ENCODE results near the gene PNKP. TPM values are rescaled to one million over a fixed set of nuclear protein-coding genes. Genes with fewer than 3 reads are reported as not detected.

The PNKP gene
- total RNA-seq, 1 experiment from 2014 or later: 146 TPM

DNA sequence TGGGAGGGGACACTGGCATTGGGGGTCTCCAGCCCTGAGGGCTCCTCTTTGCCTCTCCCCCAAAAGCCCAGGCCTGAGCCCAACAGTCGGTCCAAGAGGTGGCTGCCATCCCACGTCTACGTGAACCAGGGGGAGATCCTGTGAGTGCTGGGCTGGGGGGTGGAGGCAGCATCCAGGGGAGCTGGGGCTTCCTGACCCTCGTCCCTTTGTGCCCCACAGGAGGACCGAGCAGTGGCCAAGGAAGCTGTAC is 9.6 kb downstream of the PNKP start:
- TF ChIP-seq, protein P1, sequence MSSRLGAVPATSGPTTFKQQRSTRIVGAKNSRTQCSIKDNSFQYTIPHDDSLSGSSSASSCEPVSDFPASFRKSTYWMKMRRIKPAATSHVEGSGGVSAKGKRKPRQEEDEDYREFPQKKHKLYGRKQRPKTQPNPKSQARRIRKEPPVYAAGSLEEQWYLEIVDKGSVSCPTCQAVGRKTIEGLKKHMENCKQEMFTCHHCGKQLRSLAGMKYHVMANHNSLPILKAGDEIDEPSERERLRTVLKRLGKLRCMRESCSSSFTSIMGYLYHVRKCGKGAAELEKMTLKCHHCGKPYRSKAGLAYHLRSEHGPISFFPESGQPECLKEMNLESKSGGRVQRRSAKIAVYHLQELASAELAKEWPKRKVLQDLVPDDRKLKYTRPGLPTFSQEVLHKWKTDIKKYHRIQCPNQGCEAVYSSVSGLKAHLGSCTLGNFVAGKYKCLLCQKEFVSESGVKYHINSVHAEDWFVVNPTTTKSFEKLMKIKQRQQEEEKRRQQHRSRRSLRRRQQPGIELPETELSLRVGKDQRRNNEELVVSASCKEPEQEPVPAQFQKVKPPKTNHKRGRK (CRISPR knock-in tag; IDR thresholded peaks at IDR 0.05; ENCODE audit: borderline replicate concordance): no peak
- 0 out of 2 replicates have a peak, but pooled peaks have one; percentile 15 for TF ChIP-seq CREM (CRISPR knock-in tag; IDR thresholded peaks at IDR 0.05)
- no peak for TF ChIP-seq SMAD4 (CRISPR knock-in tag; IDR thresholded peaks at IDR 0.05)
- ATAC-seq: no peak
- H3K9me3 Mint-ChIP-seq: no peaks in the 10 kb centered on the region
- peak overlapping the region; percentile 19; the same call in 1 of the 2 replicates for H3K27ac Mint-ChIP-seq
- H3K27me3 Mint-ChIP-seq (ENCODE audit: low read depth): no peaks in the 10 kb centered on the region; the same call in 1 of the 2 replicates
- no peak overlapping the region for H3K4me3 Mint-ChIP-seq
- DNase-seq (ENCODE audit: low spot score): no peak
- peaks cover 20% of the 10 kb centered on the region for H3K36me3 Mint-ChIP-seq
- ChIA-PET POLR2A (interaction anchor here (0.6 to 2.4 kb wide), 4 partner anchors 7 to 12 kb away, joined by 3 to 7 read pairs (median 4); partner anchors contain the start of gene PNKP), CTCF (interaction anchor here (1.0 to 2.1 kb wide), 2 partner anchors 9 to 45 kb away, joined by 5 to 6 read pairs; partner anchors contain the start of gene FUZ)
- H3K4me1 Mint-ChIP-seq: peaks cover 15% of the 10 kb centered on the region

DNA sequence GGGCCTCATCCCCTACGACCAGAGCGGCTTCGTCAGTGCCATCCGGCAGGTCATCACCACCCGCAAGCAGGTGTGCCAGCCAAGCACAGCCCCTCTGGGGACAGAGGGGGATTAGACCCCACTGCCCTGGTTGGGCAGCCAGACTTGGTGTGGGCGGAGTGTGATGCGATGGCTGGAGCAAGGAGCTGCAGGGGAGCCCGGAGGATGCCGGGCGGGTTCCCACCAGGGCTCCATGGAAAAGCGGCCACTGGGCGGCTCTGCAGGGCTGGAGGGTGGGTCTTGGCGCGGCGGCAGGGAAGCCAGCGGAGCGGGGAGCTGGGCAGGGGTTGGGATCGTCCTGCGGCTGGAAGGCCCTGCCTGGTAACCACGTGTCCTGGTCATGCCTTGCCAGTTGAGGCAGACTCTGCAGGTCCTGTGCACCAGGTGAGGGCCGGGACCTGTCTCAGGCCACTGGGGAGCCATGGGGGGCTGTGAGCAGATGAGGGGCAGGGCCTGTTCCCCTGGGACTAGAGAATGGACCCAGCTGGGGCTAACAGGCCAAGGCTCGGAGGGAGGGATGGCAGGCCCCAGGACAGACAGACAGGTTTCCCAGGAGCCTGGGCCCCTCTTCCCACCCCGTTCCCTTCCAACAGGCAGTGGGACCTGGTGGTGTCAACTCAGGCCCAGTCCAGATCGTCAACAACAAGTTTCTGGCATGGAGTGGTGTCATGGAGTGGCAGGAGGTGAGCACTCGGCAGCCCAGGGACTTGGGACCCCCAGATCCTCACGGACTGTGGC is 10.1 kb downstream of the PNKP start:
- H3K4me3 Mint-ChIP-seq: no peak overlapping the region
- peaks cover under 1% of the 10 kb centered on the region; the same call in 1 of the 2 replicates for H3K27me3 Mint-ChIP-seq (ENCODE audit: low read depth)
- CTCF ChIA-PET: interaction anchor here (0.5 to 1.0 kb wide), 2 partner anchors 10 to 108 kb away, joined by 3 to 5 read pairs; no protein-coding TSS in a partner anchor
- DNase-seq (ENCODE audit: low spot score) (no peak), ATAC-seq (peak; percentile 6)
- POLR2A ChIA-PET: interaction anchor here (0.6 to 2.4 kb wide), 4 partner anchors 8 to 12 kb away, joined by 3 to 7 read pairs (median 4); partner anchors contain the start of gene PNKP
- H3K9me3 Mint-ChIP-seq: no peaks in the 10 kb centered on the region
- peaks cover 20% of the 10 kb centered on the region for H3K4me1 Mint-ChIP-seq
- H3K27ac Mint-ChIP-seq: peak overlapping the region; percentile 19; the same call in 1 of the 2 replicates
- peaks cover 26% of the 10 kb centered on the region for H3K36me3 Mint-ChIP-seq
- 0 out of 2 replicates have a peak, but pooled peaks have one; percentile 23 for TF ChIP-seq NFATC4 (CRISPR knock-in tag; IDR thresholded peaks at IDR 0.05)
- TF ChIP-seq ZNF263 (CRISPR knock-in tag; IDR thresholded peaks at IDR 0.05; ENCODE audit: low read depth): no peak
- TF ChIP-seq, protein P2, sequence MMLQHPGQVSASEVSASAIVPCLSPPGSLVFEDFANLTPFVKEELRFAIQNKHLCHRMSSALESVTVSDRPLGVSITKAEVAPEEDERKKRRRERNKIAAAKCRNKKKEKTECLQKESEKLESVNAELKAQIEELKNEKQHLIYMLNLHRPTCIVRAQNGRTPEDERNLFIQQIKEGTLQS (CRISPR knock-in tag; conservative IDR thresholded peaks at IDR 0.05): no peak
- TF ChIP-seq ELF4 (CRISPR knock-in tag; IDR thresholded peaks at IDR 0.05; ENCODE audit: low read depth): no peak
- TF ChIP-seq CBFB (CRISPR knock-in tag; IDR thresholded peaks at IDR 0.05; ENCODE audit: low read depth): no peak
- TF ChIP-seq ESRRA (CRISPR knock-in tag; IDR thresholded peaks at IDR 0.05; ENCODE audit: borderline replicate concordance): no peak
- TF ChIP-seq ZNF671 (CRISPR knock-in tag; IDR thresholded peaks at IDR 0.05): no peak
- no peak for TF ChIP-seq JAZF1 (CRISPR knock-in tag; IDR thresholded peaks at IDR 0.05)
- TF ChIP-seq, protein P3, sequence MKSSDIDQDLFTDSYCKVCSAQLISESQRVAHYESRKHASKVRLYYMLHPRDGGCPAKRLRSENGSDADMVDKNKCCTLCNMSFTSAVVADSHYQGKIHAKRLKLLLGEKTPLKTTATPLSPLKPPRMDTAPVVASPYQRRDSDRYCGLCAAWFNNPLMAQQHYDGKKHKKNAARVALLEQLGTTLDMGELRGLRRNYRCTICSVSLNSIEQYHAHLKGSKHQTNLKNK (CRISPR knock-in tag; IDR thresholded peaks at IDR 0.05): no peak
- TF ChIP-seq, protein P4, sequence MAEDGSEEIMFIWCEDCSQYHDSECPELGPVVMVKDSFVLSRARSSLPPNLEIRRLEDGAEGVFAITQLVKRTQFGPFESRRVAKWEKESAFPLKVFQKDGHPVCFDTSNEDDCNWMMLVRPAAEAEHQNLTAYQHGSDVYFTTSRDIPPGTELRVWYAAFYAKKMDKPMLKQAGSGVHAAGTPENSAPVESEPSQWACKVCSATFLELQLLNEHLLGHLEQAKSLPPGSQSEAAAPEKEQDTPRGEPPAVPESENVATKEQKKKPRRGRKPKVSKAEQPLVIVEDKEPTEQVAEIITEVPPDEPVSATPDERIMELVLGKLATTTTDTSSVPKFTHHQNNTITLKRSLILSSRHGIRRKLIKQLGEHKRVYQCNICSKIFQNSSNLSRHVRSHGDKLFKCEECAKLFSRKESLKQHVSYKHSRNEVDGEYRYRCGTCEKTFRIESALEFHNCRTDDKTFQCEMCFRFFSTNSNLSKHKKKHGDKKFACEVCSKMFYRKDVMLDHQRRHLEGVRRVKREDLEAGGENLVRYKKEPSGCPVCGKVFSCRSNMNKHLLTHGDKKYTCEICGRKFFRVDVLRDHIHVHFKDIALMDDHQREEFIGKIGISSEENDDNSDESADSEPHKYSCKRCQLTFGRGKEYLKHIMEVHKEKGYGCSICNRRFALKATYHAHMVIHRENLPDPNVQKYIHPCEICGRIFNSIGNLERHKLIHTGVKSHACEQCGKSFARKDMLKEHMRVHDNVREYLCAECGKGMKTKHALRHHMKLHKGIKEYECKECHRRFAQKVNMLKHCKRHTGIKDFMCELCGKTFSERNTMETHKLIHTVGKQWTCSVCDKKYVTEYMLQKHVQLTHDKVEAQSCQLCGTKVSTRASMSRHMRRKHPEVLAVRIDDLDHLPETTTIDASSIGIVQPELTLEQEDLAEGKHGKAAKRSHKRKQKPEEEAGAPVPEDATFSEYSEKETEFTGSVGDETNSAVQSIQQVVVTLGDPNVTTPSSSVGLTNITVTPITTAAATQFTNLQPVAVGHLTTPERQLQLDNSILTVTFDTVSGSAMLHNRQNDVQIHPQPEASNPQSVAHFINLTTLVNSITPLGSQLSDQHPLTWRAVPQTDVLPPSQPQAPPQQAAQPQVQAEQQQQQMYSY (CRISPR knock-in tag; IDR thresholded peaks at IDR 0.05): no peak
- TF ChIP-seq, protein P5, sequence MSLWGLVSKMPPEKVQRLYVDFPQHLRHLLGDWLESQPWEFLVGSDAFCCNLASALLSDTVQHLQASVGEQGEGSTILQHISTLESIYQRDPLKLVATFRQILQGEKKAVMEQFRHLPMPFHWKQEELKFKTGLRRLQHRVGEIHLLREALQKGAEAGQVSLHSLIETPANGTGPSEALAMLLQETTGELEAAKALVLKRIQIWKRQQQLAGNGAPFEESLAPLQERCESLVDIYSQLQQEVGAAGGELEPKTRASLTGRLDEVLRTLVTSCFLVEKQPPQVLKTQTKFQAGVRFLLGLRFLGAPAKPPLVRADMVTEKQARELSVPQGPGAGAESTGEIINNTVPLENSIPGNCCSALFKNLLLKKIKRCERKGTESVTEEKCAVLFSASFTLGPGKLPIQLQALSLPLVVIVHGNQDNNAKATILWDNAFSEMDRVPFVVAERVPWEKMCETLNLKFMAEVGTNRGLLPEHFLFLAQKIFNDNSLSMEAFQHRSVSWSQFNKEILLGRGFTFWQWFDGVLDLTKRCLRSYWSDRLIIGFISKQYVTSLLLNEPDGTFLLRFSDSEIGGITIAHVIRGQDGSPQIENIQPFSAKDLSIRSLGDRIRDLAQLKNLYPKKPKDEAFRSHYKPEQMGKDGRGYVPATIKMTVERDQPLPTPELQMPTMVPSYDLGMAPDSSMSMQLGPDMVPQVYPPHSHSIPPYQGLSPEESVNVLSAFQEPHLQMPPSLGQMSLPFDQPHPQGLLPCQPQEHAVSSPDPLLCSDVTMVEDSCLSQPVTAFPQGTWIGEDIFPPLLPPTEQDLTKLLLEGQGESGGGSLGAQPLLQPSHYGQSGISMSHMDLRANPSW (CRISPR knock-in tag; conservative IDR thresholded peaks at IDR 0.05; ENCODE audit: low read depth): no peak
- no peak; the same call in 1 of the 2 replicates for TF ChIP-seq ETV6 (CRISPR knock-in tag; IDR thresholded peaks at IDR 0.05)
- TF ChIP-seq, protein P6, sequence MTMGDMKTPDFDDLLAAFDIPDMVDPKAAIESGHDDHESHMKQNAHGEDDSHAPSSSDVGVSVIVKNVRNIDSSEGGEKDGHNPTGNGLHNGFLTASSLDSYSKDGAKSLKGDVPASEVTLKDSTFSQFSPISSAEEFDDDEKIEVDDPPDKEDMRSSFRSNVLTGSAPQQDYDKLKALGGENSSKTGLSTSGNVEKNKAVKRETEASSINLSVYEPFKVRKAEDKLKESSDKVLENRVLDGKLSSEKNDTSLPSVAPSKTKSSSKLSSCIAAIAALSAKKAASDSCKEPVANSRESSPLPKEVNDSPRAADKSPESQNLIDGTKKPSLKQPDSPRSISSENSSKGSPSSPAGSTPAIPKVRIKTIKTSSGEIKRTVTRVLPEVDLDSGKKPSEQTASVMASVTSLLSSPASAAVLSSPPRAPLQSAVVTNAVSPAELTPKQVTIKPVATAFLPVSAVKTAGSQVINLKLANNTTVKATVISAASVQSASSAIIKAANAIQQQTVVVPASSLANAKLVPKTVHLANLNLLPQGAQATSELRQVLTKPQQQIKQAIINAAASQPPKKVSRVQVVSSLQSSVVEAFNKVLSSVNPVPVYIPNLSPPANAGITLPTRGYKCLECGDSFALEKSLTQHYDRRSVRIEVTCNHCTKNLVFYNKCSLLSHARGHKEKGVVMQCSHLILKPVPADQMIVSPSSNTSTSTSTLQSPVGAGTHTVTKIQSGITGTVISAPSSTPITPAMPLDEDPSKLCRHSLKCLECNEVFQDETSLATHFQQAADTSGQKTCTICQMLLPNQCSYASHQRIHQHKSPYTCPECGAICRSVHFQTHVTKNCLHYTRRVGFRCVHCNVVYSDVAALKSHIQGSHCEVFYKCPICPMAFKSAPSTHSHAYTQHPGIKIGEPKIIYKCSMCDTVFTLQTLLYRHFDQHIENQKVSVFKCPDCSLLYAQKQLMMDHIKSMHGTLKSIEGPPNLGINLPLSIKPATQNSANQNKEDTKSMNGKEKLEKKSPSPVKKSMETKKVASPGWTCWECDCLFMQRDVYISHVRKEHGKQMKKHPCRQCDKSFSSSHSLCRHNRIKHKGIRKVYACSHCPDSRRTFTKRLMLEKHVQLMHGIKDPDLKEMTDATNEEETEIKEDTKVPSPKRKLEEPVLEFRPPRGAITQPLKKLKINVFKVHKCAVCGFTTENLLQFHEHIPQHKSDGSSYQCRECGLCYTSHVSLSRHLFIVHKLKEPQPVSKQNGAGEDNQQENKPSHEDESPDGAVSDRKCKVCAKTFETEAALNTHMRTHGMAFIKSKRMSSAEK (CRISPR knock-in tag; IDR thresholded peaks at IDR 0.05; ENCODE audit: borderline replicate concordance): no peak
- TF ChIP-seq, protein P7, sequence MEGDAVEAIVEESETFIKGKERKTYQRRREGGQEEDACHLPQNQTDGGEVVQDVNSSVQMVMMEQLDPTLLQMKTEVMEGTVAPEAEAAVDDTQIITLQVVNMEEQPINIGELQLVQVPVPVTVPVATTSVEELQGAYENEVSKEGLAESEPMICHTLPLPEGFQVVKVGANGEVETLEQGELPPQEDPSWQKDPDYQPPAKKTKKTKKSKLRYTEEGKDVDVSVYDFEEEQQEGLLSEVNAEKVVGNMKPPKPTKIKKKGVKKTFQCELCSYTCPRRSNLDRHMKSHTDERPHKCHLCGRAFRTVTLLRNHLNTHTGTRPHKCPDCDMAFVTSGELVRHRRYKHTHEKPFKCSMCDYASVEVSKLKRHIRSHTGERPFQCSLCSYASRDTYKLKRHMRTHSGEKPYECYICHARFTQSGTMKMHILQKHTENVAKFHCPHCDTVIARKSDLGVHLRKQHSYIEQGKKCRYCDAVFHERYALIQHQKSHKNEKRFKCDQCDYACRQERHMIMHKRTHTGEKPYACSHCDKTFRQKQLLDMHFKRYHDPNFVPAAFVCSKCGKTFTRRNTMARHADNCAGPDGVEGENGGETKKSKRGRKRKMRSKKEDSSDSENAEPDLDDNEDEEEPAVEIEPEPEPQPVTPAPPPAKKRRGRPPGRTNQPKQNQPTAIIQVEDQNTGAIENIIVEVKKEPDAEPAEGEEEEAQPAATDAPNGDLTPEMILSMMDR (IDR thresholded peaks at IDR 0.05): no peak
- 0 out of 2 replicates have a peak, but pooled peaks have one; percentile 36 for TF ChIP-seq ZNF232 (CRISPR knock-in tag; IDR thresholded peaks at IDR 0.05)
